ENCODE results near the gene F11R.

Gene F11R

GRCh38 chr1:161012420-161012819, 8.5 kb downstream of the F11R start:
- TF ChIP-seq TAF1 (IDR thresholded peaks at IDR 0.05; ENCODE audit: borderline replicate concordance, insufficient read depth, low read length) = no peak
- no peak for TF ChIP-seq SIN3A (IDR thresholded peaks at IDR 0.05; ENCODE audit: borderline replicate concordance, insufficient read depth, low read length)
- no peak for TF ChIP-seq POLR2AphosphoS5 (IDR thresholded peaks at IDR 0.05; ENCODE audit: low read depth, low read length)
- no peak for TF ChIP-seq FOXP2 (optimal IDR thresholded peaks at IDR 0.05; ENCODE audit: borderline replicate concordance, extremely low read depth, extremely low read length, insufficient read depth)
- no peak for TF ChIP-seq REST (IDR thresholded peaks at IDR 0.05; ENCODE audit: insufficient read depth in 1 of 2, low read depth in 2 of 2, low read length in 2 of 2)

GRCh38 chr1:161009602-161010211, 11.2 kb downstream of the F11R start:
- TF ChIP-seq TAF1 (IDR thresholded peaks at IDR 0.05; ENCODE audit: borderline replicate concordance, insufficient read depth, low read length) (no peak), FOXP2 (optimal IDR thresholded peaks at IDR 0.05; ENCODE audit: borderline replicate concordance, extremely low read depth, extremely low read length, insufficient read depth) (no peak), SIN3A (IDR thresholded peaks at IDR 0.05; ENCODE audit: borderline replicate concordance, insufficient read depth, low read length) (no peak), REST (IDR thresholded peaks at IDR 0.05; ENCODE audit: insufficient read depth in 1 of 2, low read depth in 2 of 2, low read length in 2 of 2) (no peak), POLR2AphosphoS5 (IDR thresholded peaks at IDR 0.05; ENCODE audit: low read depth, low read length) (no peak)

- TF ChIP-seq TAF1 (IDR thresholded peaks at IDR 0.05; ENCODE audit: borderline replicate concordance, insufficient read depth, low read length) = no peak
- no peak for TF ChIP-seq REST (IDR thresholded peaks at IDR 0.05; ENCODE audit: insufficient read depth in 1 of 2, low read depth in 2 of 2, low read length in 2 of 2)
- no peak for TF ChIP-seq SIN3A (IDR thresholded peaks at IDR 0.05; ENCODE audit: borderline replicate concordance, insufficient read depth, low read length)
Measured at GRCh38 chr1:161008869-161009510, 12.0 kb downstream of the F11R start.

GRCh38 chr1:161007369-161007768, 13.6 kb downstream of the F11R start:
- TF ChIP-seq TAF1 (IDR thresholded peaks at IDR 0.05; ENCODE audit: borderline replicate concordance, insufficient read depth, low read length) (no peak), SIN3A (IDR thresholded peaks at IDR 0.05; ENCODE audit: borderline replicate concordance, insufficient read depth, low read length) (no peak), FOXP2 (optimal IDR thresholded peaks at IDR 0.05; ENCODE audit: borderline replicate concordance, extremely low read depth, extremely low read length, insufficient read depth) (no peak), POLR2AphosphoS5 (IDR thresholded peaks at IDR 0.05; ENCODE audit: low read depth, low read length) (no peak), REST (IDR thresholded peaks at IDR 0.05; ENCODE audit: insufficient read depth in 1 of 2, low read depth in 2 of 2, low read length in 2 of 2) (no peak)

All from PFSK-1 (cell line).